Fibroblast of pulmonary artery (primary cell): ENCODE data around the gene ZNF75A.
A peak's percentile ranks its signal among the peaks of the same experiment; 100 is the strongest.
"Not testable (repeated sequence)": the region's sequence is repeated elsewhere in the genome, so short reads cannot be mapped to it uniquely, and the experiment has no call there.

ENCODE experiments used
- DNase-seq: peaks from one replicate; pipeline ENCODE4 v3.0.0-alpha.2; 2010; ENCODE audit warnings: low read depth
- H3K4me3 ChIP-seq: replicated peaks from 2 replicates; pipeline ENCODE4 v1.5.1; 2011; ENCODE audit warnings: low read depth, mild to moderate bottlenecking, control low read depth, low read length, moderate library complexity
- CTCF ChIP-seq: IDR thresholded peaks from 2 replicates; pipeline ENCODE4 v1.5.1; 2011; ENCODE audit warnings: mild to moderate bottlenecking, control low read depth, low read length, inconsistent platforms; ENCODE audit errors: missing control alignments

ZNF75A gene

GRCh38 chr16:3266873-3267537 lies 38.3 kb upstream of the ZNF75A start:
- H3K4me3 ChIP-seq = no peak overlapping the region
- peak; percentile 59 for TF ChIP-seq CTCF
- peak; percentile 67 for DNase-seq

DNA sequence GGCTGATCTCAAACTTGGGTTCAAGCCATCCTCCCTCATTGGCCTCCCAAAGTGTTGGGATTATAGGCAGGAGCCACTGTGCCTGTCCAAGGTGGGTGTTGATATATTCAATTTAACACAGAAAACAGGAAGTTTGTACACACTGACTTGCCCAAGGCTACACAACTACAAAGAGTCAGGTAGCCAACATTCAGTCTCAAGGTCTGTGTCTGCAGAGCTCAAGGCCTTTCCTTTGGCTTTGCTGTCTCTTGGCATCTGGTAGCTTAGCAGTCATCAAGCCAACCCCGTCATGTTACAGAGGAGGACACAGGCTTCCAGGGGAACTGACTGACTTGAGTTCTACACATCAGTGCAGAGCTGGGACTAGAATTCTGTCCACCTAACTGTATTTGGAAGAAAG lies 37.0 kb upstream of the ZNF75A start:
- no peak for TF ChIP-seq CTCF
- no peak for DNase-seq
- H3K4me3 ChIP-seq = no peak overlapping the region

DNA sequence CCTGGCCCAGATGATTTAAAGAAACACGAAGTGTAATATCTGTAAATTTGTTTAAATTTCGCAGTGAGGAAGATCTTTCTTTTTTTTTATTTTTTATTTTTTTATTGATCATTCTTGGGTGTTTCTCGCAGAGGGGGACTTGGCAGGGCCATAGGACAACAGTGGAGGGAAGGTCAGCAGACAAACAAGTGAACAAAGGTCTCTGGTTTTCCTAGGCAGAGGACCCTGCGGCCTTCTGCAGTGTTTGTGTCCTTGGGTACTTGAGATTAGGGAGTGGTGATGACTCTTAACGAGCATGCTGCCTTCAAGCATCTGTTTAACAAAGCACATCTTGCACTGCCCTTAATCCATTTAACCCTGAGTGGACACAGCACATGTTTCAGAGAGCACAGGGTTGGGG lies 34.6 kb upstream of the ZNF75A start:
- not testable (repeated sequence) for H3K4me3 ChIP-seq, DNase-seq

DNA sequence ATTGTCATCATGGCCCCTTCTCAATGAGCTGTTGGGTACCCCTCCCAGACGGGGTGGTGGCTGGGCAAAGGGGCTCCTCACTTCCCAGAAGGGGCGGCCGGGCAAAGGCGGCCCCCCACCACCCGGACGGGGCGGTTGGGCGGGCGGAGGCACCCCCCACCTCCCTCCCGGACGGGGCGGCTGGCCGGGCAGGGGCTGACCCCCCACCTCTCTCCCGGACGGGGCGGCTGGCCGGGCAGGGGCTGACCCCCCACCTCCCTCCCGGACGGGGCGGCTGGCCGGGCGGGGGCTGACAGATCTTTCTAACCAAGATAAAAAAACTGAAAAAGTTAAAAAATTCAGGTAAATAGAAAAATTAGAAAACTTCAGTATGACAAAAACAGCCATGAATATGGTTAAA lies 34.0 kb upstream of the ZNF75A start:
- not testable (repeated sequence) for DNase-seq, H3K4me3 ChIP-seq

DNA sequence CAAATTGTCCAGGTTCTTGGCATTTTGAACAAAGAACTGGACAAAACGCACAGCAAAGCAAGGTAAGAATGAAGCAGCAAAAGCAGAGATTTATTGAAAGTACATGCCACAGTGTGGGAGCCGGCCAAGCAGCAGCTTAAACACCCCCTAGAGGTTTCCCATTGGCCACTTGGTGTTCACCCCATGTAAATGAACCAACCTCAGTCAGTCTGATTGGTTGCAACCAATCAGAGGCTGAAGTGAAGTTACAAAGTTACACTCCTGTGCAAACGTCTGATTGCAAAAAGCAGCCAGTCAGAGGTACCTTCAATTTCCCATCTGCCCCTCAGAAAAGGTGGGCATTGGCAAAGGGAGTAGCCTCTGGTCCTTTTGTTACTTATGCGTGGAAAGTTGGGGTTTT lies 30.8 kb upstream of the ZNF75A start:
- no peak for TF ChIP-seq CTCF
- no peak overlapping the region for H3K4me3 ChIP-seq
- DNase-seq = no peak

- no peak for TF ChIP-seq CTCF
These were observed 30.4 kb upstream of the ZNF75A start for GRCh38 chr16:3274947-3275346.

GRCh38 chr16:3276679-3277078 lies 28.6 kb upstream of the ZNF75A start:
- no peak for TF ChIP-seq CTCF
- H3K4me3 ChIP-seq = no peak overlapping the region
- no peak for DNase-seq

More at GRCh38 chr16:3274947-3275346, 30.4 kb upstream of the ZNF75A start:
- no peak for DNase-seq
- no peak overlapping the region for H3K4me3 ChIP-seq

DNA sequence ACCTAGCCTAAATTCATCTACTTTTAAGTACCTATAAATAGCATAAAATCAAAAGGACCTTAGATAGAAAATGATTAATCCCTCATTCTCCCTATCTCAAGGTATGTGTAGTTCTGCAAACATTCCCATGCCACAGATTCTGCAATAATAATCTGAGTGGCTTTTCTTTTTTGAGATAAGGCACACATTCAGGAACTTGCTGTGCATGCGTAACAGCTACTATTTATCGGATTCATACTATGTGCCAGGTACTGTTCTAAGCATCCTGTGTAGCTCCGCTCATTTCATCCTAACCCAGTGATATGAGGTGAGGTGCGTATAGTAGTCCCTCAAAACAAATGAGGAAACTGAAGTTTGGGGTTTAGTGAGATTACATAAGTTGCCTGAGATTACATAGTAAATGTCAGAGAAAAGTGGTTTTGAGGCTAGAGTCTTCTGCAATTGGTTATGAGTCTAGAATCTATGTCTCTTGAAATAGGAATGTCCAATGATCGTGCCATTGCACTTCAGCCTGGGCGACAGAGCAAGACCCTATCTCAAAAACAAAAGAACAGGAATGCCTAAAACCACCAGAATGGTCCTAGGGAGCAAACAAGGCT lies 24.0 kb upstream of the ZNF75A start:
- no peak overlapping the region for H3K4me3 ChIP-seq
- no peak for TF ChIP-seq CTCF
- no peak for DNase-seq
